Fibroblast of villous mesenchyme (primary cell): ENCODE results near the gene RBM20. TPM values are rescaled to one million over a fixed set of nuclear protein-coding genes. Genes with fewer than 3 reads are reported as not detected.
"Not testable (repeated sequence)": the region's sequence is repeated elsewhere in the genome, so short reads cannot be mapped to it uniquely, and the experiment has no call there.

Experiments
- DNase-seq: peaks from one replicate; pipeline ENCODE4 v3.0.0-alpha.2; 2010; ENCODE audit warnings: low read depth
- H3K4me3 ChIP-seq: 2 replicates; pipeline ENCODE4 v1.5.1; 2011; ENCODE audit warnings: low read depth, mild to moderate bottlenecking, low read length
- CTCF ChIP-seq: IDR thresholded peaks from 2 replicates; pipeline ENCODE4 v1.5.1; 2012; ENCODE audit warnings: low read depth, mild to moderate bottlenecking, low read length; ENCODE audit not compliant: insufficient read depth
- total RNA-seq: library from RNA; depleted of rRNA; stranded (reverse); fragments of >200 nt; gene quantifications from 2 replicates; pipeline ENCODE4 v1.2.3, GENCODE V29; 2012

RBM20 gene
- total RNA-seq, 1 donor, result under 0.01 TPM

- DNase-seq, result no peak
- no peak for TF ChIP-seq CTCF
- H3K4me3 ChIP-seq, result no peak overlapping the region
Measured at GRCh38 chr10:110724937-110725336, 80.8 kb downstream of the RBM20 start.

- no peak for DNase-seq
- TF ChIP-seq CTCF, result no peak
- H3K4me3 ChIP-seq, result no peak overlapping the region
Measured at GRCh38 chr10:110725801-110726630, 81.9 kb downstream of the RBM20 start.

- DNase-seq, H3K4me3 ChIP-seq: not testable (repeated sequence)
Measured at GRCh38 chr10:110727785-110728184, 83.6 kb downstream of the RBM20 start.

GRCh38 chr10:110730345-110731050 is 86.4 kb downstream of the RBM20 start:
- no peak for DNase-seq
- no peak for TF ChIP-seq CTCF
- H3K4me3 ChIP-seq, result no peak overlapping the region

GRCh38 chr10:110733218-110733952 is 89.2 kb downstream of the RBM20 start:
- peak overlapping the region; percentile 49 for H3K4me3 ChIP-seq
- no peak for TF ChIP-seq CTCF
- peak; percentile 35 for DNase-seq

GRCh38 chr10:110735620-110736027 is 91.5 kb downstream of the RBM20 start:
- no peak overlapping the region for H3K4me3 ChIP-seq
- no peak for TF ChIP-seq CTCF
- no peak for DNase-seq
